Activated CD4-positive, alpha-beta T cell treated with anti-CD3 and anti-CD28 coated beads, Interleukin-2, Interleukin-6, amounts not matched to agents 100 ng/mL and 50 ng/mL, durations not matched to agents 16 hours and 8 hours (primary cell): ENCODE results near the gene CACNA2D3.

Experiments used
- DNase-seq: peaks from one replicate; pipeline ENCODE4 v3.0.0-alpha.2; 2020

The CACNA2D3 gene

DNA sequence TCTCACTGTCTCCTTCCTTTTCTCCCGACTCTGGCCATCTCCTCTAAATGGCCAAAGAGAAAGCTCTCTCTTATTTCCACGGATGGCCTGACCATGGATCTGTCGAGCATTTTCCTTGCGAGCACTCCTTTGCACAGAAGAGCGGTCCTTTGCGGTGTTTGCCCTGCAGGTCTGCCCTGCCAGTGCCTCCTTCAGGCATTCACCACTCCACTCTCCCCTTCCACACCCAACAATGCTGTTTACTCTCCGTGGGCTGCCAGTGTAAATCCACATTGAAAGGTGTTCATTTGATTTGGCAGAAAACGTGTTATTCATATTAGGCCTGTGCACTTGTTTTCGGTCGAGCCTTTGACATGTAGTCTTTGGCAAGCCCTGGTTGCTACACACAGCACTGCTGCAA lies 49.6 kb downstream of the CACNA2D3 start:
- DNase-seq: no peak

- DNase-seq: no peak
These were observed 51.0 kb downstream of the CACNA2D3 start for GRCh38 chr3:54173371-54173770.

GRCh38 chr3:54176106-54176505 lies 53.8 kb downstream of the CACNA2D3 start:
- no peak for DNase-seq

- no peak for DNase-seq
These were observed 55.5 kb downstream of the CACNA2D3 start for GRCh38 chr3:54177816-54178215.

- DNase-seq: no peak
These were observed 56.0 kb downstream of the CACNA2D3 start for GRCh38 chr3:54178376-54178775.

- no peak for DNase-seq
These were observed 58.6 kb downstream of the CACNA2D3 start for GRCh38 chr3:54180921-54181320.

DNA sequence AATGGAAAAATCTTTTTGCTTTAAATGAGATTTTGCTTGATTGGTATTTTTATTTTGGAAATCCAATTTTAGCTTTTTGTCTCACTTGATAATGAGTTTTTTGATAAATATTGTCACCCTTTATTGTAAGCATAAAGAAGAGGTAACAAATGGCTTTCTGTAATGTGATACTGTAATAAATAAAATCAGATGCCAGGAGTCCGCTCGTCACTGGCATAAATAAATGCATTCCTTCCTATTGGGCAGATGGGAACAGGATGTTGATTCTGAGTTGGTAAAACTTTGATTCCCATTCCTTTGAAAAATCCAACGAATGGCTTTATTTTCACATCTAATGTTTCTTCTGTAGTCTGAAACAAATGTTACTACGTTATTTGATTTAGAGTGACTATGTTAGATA lies 59.9 kb downstream of the CACNA2D3 start:
- no peak for DNase-seq

GRCh38 chr3:54185740-54186139 lies 63.4 kb downstream of the CACNA2D3 start:
- DNase-seq: no peak

DNA sequence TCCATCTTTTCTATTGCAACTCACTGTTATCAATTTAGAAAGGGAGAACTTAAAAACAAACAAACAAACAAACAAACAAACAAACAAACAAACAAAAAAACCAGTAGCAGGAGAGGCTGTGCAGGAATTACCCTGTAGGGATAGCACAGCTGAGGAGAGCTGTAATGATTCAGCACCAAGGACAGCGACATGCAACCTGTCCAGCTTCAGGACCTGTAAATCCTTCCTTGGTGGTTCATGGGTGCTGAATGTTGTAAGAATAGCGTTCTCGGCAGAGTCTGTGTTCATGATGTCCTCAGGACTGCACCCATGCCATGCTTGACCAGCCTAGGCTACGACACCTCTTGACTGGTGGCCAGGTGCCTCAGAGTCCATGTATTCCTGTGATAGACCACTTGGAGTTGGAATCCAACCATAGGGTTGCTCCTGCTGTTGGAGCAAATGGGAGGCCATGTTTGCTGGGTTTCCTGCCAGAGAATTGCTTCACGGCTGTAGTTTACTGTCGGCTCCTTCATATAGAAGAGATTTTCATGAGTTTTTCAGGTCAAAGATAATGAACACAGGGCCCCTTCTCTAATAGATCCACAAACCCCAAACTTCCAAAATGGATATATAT lies 65.9 kb downstream of the CACNA2D3 start:
- peak; percentile 19 for DNase-seq

- DNase-seq: no peak
These were observed 68.9 kb downstream of the CACNA2D3 start for GRCh38 chr3:54191220-54191619.

GRCh38 chr3:54192026-54192425 lies 69.7 kb downstream of the CACNA2D3 start:
- DNase-seq: no peak

- DNase-seq: no peak
These were observed 70.7 kb downstream of the CACNA2D3 start for GRCh38 chr3:54193093-54193492.

DNA sequence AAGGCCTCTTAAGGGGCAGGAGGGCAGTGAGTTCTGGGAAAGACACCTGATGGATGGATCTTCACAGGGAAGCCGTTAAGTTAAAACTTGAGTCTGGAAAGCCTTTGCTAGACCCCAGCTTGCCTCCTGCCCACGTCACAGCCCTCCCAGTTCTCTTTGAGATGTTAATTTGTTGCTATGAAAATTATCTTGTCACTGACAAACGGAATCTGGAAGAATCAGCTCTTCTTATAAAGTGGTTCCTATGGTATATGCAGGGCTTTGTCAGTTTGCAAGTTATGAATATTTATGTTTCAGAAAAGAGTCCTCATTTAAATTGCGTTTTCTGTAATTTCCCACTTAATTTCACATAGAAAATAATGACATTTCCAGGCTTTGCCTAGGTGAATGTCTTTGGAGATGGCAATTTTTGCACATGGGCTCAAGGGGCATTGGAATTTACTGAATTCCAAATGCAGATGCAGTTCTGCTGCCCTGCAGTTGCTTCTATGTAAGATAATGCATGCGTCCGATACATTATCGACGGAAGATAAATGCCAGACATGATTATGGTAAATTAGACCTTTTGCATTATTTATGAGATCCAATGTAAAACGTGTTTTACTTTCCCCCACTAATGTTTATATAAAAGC lies 74.1 kb downstream of the CACNA2D3 start:
- no peak for DNase-seq

GRCh38 chr3:54197509-54197908 lies 75.2 kb downstream of the CACNA2D3 start:
- DNase-seq: no peak

DNA sequence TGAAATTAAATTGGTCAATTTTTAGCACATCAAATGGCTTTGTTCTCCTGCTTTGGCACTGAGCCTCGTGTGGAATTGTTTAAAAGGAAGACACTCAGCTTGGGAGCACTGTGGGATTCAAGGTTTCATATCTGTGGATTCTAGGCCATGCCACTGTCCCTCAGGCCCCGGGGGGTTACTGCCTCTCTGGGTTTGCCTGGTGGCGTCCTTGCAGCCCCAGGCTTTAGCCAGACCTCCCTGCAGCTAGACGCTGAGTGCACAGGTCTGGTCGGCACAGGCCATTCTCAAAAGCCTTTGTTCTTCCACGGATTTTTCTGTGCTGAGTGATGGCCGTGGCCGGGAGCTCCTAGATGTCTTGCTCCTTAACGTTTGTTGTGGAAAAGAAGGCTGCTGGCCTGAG lies 76.2 kb downstream of the CACNA2D3 start:
- DNase-seq: no peak

DNA sequence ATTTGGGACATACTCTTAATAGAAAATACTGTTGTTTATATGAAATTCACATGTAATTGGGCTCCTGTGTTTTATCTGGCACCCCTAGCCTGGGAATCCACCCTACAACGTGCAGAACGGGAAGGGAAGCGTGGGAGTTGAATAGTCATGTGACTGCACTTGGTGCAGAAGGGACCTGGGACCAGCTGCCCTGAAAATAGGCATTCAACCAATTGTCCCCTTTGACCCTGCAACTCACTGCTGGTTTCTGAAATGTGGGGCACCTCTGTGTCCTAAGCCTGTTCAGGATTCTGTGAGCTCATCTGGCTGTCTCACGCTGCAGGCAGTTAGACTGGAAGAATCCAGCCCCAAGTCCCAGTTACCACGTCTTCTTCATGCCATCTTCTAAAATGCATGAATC lies 79.7 kb downstream of the CACNA2D3 start:
- DNase-seq: no peak

- DNase-seq: no peak
These were observed 80.4 kb downstream of the CACNA2D3 start for GRCh38 chr3:54202651-54203248.

DNA sequence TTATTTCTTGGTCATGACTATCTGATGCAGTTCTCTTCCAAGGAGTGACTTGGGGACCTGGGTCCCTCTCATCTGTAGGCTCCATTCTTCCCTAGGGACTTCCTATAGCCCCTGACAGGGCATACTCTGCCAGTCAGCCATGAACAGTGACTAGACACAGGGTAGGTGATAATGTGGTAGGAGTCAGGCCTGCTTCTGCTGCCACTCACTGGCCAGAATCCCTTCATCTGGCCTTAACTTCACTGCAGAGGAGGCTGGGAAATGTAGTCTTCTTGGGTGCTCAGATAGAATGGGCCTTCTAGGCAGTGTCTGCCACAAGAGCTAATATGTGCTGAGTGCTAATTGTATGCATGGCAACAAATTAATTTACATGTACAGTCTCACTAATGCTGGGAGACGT lies 84.5 kb downstream of the CACNA2D3 start:
- no peak for DNase-seq

DNA sequence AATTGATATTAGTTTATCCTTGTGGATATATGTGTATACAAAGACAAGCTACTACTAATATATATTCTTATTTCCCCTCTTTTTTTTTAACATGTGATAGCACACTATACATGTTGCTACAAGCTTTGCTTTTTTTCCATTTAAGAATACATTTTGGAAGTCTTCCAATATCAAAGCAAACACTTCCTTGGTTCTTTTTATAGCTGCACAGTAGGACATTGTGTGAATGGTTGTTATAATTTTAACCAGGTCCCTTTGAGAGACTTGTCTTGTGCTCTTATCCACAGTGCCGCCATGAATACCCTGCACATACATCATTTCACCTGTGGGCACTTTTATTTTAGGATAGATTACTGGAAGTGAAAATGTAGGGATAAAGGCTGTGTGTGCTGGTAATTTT lies 88.7 kb downstream of the CACNA2D3 start:
- no peak for DNase-seq

DNA sequence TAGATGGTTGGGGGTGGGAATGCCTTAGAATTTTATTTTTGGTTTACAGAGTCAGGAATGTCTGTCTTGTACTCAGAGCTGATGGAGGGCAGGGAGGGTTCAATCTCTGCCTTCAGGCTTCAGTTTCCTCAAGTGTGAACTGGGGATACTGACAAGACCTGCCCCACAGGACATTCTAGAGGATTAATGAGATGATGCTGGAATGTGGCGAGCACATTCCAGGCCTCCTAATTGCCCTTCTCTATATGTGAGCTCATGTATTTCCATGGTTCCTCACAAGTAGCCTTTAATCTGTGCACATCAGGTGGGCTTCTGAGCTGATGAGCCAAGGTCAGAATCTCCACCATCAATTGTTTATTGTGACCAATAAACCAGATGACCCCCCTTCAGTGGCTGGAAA lies 90.4 kb downstream of the CACNA2D3 start:
- no peak for DNase-seq

DNA sequence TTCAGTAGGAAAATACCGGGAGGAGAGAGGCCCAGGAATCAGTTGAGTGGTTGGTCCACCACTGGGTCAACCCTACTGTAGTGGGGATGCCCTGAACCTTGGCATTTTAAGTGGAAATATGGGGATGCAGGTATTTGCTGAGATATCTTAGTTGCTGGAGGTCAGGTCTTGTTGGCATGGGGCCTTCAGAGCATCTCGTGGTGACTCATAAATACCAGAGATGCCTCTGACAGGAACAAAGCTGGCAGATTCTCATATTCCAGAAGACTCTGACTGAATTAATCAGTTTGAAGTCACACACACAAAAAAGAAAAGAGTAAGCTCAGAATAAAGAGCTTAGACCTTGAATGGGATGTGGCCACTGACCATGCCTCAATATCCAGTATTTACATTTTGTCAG lies 91.6 kb downstream of the CACNA2D3 start:
- DNase-seq: no peak

DNA sequence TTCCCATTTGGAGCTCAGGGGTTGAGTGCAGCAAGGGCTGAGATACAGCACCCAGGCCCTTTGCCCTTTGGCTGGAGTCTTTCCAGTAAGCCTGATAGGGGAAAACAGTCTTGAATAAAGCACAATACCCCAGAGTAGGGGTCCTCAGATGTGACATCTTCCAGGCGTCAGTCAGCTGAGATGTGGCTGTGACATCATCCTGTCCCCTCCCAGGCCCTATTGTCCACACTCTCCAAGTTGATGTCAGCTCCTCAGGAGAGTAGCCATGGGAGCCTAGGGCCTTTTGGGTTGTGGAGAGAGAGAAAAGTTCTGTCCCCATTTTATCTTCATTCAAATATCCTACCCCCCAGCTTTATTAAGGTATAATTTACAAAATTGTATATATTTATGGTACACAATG lies 92.5 kb downstream of the CACNA2D3 start:
- no peak for DNase-seq

DNA sequence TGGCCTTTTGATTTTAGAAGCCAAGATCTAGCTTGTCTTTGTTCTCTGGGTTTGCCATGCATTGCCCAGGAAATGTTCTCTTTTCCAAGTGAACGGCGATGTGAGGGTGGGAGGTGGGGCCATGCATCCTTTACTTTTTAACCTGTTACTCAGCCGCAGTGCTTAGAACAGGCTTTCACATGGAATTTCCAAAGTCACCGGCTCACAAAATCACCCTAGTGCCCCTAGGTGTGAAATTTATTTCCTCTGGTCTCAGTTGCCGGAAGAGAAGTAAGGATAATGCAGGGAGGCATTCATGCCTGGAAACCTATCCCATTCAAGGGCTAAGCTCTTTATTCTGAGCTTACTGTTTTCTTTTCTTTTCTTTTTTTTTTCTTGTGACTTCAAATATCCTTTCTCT lies 93.2 kb downstream of the CACNA2D3 start:
- DNase-seq: no peak

- DNase-seq: no peak
These were observed 95.5 kb downstream of the CACNA2D3 start for GRCh38 chr3:54217828-54218227.

DNA sequence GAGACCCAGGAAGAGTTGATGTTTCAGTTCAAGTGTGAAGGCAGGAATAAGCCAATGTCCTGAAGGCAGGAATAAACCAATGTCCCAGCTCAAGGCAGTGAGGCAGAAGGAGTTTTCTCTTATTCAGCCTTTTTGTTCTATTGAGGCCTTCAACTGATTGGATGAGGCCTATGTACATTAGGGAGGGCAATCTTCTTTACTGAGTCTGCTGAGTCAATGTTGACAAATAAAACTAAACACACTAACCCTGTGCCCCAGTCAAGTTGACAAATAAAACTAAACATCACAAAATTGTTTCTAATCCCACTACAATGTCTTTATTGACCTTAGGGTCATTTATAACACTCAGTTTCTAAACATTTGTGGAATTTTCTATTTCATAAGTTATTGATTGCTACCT lies 100.0 kb downstream of the CACNA2D3 start:
- no peak for DNase-seq
